HepG2 (cell line): ENCODE data around the gene MAGEC1. TPM values are rescaled to one million over a fixed set of nuclear protein-coding genes. Genes with fewer than 3 reads are reported as not detected.

ENCODE experiments used
- ATAC-seq: fragments of 200-7000 bp; cut with Tn5 transposase; 3 replicates; pipeline ENCODE4 v1.9.1; 2020; ENCODE audit warnings: mild to moderate bottlenecking, moderate library complexity
- BruUV-seq: library from RNA; stranded (reverse); fragments of 400-500 nt; replicated peaks from 2 replicates; lab custom pipeline; 2021; lab: Mats Ljungman, UMichigan
- CTCF ChIA-PET: fragments of 300-600 bp; formaldehyde crosslinking; extraction: SDS; loops from one replicate; lab custom pipeline; 2021; ENCODE audit warnings: low total read pairs, inconsistent platforms, low intra/inter-chr PET ratio; lab: Yijun Ruan, JAX
- POLR2A ChIA-PET: fragments of 350-600 bp; sonication (Branson Sonifier 250); formaldehyde crosslinking; loops from one replicate; lab custom pipeline; 2020; ENCODE audit warnings: antibody characterized with exemption, inconsistent platforms; lab: Yijun Ruan, JAX
- DNase-seq: peaks from one replicate; pipeline ENCODE4 v3.0.0-alpha.2; 2015; ENCODE audit warnings: low spot score
- FAIRE-seq: peaks from 3 replicates; lab custom pipeline; 2011; peaks lifted over from hg19 to GRCh38; lab: Jason Lieb, UNC
- H2AFZ ChIP-seq: one replicate; pipeline ENCODE4 v1.6.1; 2011; ENCODE audit warnings: low read length, inconsistent platforms
- H3K27ac ChIP-seq: fragments of 300-600 bp; 3 replicates; pipeline ENCODE4 v1.8.0; 2011; ENCODE audit warnings: mixed run types, mild to moderate bottlenecking, mixed read lengths, low read length, inconsistent platforms; ENCODE audit not compliant: insufficient read depth; ENCODE audit errors: extremely low read length
- H3K27me3 ChIP-seq, 2 experiments: fragments of 200-600 bp in 1 of 2; 2 replicates in 1 of 2; 3 replicates in 1 of 2; pipeline versions ENCODE4 v1.6.0 to v1.8.0; 2011; ENCODE audit warnings: low read length in 2 of 2, mild to moderate bottlenecking in 2 of 2, moderate library complexity in 2 of 2, inconsistent platforms in 1 of 2; ENCODE audit not compliant: insufficient read depth in 2 of 2, control insufficient read depth in 1 of 2
- H3K36me3 ChIP-seq, 2 experiments: fragments of 200-600 bp in 1 of 2; replicated peaks in 1 of 2; 2 replicates in 1 of 2; 3 replicates in 1 of 2; pipeline versions ENCODE4 v1.5.1 to v1.8.0; 2011; ENCODE audit warnings: low read length in 2 of 2, inconsistent platforms in 1 of 2; ENCODE audit not compliant: insufficient read depth in 2 of 2, control insufficient read depth in 1 of 2
- H3K4me1 ChIP-seq: 2 replicates; pipeline ENCODE4 v1.5.1; 2012; ENCODE audit warnings: low read length, inconsistent platforms; ENCODE audit not compliant: insufficient read depth
- H3K4me2 ChIP-seq: 2 replicates; pipeline ENCODE4 v1.6.0; 2011; ENCODE audit warnings: low read depth, low read length, inconsistent platforms
- H3K4me3 ChIP-seq, 3 experiments: fragments of 200-600 bp in 1 of 3; sonication (generic), shearing (Covaris generic) in 1 of 3; replicated peaks in 1 of 3; 2 replicates each; pipeline ENCODE4 v1.5.1; 2011 to 2016; ENCODE audit warnings: low read length in 3 of 3, inconsistent platforms in 2 of 3, low read depth in 2 of 3, mild to moderate bottlenecking in 2 of 3, control low read depth in 1 of 3, mixed read lengths in 1 of 3; ENCODE audit not compliant: insufficient read depth in 1 of 3
- H3K79me2 ChIP-seq: one replicate; pipeline ENCODE4 v1.6.1; 2011; ENCODE audit warnings: low read length, inconsistent platforms; ENCODE audit not compliant: insufficient read depth
- H3K9ac ChIP-seq: 2 replicates; pipeline ENCODE4 v1.6.0; 2011; ENCODE audit warnings: mild to moderate bottlenecking, low read depth, low read length, inconsistent platforms; ENCODE audit not compliant: insufficient read depth
- H3K9me3 ChIP-seq: 2 replicates; pipeline ENCODE4 v1.5.1; 2012; ENCODE audit warnings: mild to moderate bottlenecking, low read length
- H4K20me1 ChIP-seq: 2 replicates; pipeline ENCODE4 v1.6.0; 2011; ENCODE audit warnings: inconsistent platforms, mild to moderate bottlenecking, low read length, moderate library complexity; ENCODE audit not compliant: insufficient read depth
- EEA1 ChIP-seq: sonication (generic); formaldehyde crosslinking; IDR thresholded peaks from 2 replicates; pipeline ENCODE4 v1.5.1; 2020; ENCODE audit warnings: mild to moderate bottlenecking, missing genetic modification reagents, borderline replicate concordance
- FOXK1 ChIP-seq: sonication (generic); formaldehyde crosslinking; IDR thresholded peaks from 2 replicates; pipeline ENCODE4 v1.4.0; 2020; ENCODE audit warnings: low read depth, missing genetic modification reagents, borderline replicate concordance
- KLF6 ChIP-seq: IDR thresholded peaks from 2 replicates; pipeline ENCODE4 v1.8.0; 2016; ENCODE audit warnings: missing biosample characterization, missing genetic modification reagents
- MYC ChIP-seq: sonication (generic); formaldehyde crosslinking; IDR thresholded peaks from 2 replicates; pipeline ENCODE4 v1.9.0; 2021; ENCODE audit warnings: missing genetic modification reagents, borderline replicate concordance
- SKIL ChIP-seq: sonication (generic); formaldehyde crosslinking; IDR thresholded peaks from 2 replicates; pipeline ENCODE4 v1.8.0; 2022; ENCODE audit warnings: missing genetic modification reagents, mild to moderate bottlenecking, moderate library complexity, borderline replicate concordance
- ZBTB38 ChIP-seq: sonication (generic); formaldehyde crosslinking; IDR thresholded peaks from 2 replicates; pipeline ENCODE4 v1.5.1; 2020; ENCODE audit warnings: mild to moderate bottlenecking, missing genetic modification reagents
- ZFP91 ChIP-seq: sonication (generic); formaldehyde crosslinking; IDR thresholded peaks from 2 replicates; pipeline ENCODE4 v1.9.0; 2022; ENCODE audit warnings: missing genetic modification reagents, mild to moderate bottlenecking, borderline replicate concordance
- ZMAT3 ChIP-seq: sonication (generic); formaldehyde crosslinking; conservative IDR thresholded peaks from 2 replicates; pipeline ENCODE4 v1.7.0; 2021; ENCODE audit warnings: missing genetic modification reagents
- ZNF512 ChIP-seq: sonication (generic); formaldehyde crosslinking; IDR thresholded peaks from 2 replicates; pipeline ENCODE4 v1.4.0; 2020; ENCODE audit warnings: mild to moderate bottlenecking, missing genetic modification reagents
- ZSCAN30 ChIP-seq: sonication (generic); formaldehyde crosslinking; IDR thresholded peaks from 2 replicates; pipeline ENCODE4 v1.5.0; 2020; ENCODE audit warnings: mild to moderate bottlenecking, missing genetic modification reagents
- WGBS: methylation state at CpG from one replicate; pipeline ENCODE4 v1.1.6; 2017; ENCODE audit warnings: low lambda C conversion rate; 5-methylcytosine and 5-hydroxymethylcytosine counted together
- in situ Hi-C: cut with HindIII; loops from 2 replicates; pipeline ENCODE4 v1.10.0; 2017; ENCODE audit warnings: low pct_unique_long_range_greater_than_20kb; ENCODE audit not compliant: extremely low pct_ligation_motif_present
- intact Hi-C: fragments of 100-400 bp; cut with micrococcal nuclease; formaldehyde crosslinking; loops from one replicate; pipeline ENCODE4 v1.10.0; 2022; ENCODE audit not compliant: unreplicated experiment
- polyA plus RNA-seq, 8 experiments: library from polyadenylated mRNA; depleted of rRNA in 3 of 8; stranded (reverse) in 7 of 8; unstranded in 1 of 8; fragments of >200 nt; fragmentation: Illumina TruSeq in 4 of 8; extraction: Trizol in 4 of 8; gene quantifications; 2 replicates each; pipeline versions ENCODE4 v1.2.1 to v1.2.3, GENCODE V29; 2011 to 2016; ENCODE audit warnings: low read depth in 4 of 8, missing spikeins in 1 of 8, mixed read lengths in 1 of 8; ENCODE audit not compliant: insufficient read depth in 1 of 8
- total RNA-seq, 5 experiments: library from RNA; depleted of rRNA; stranded (reverse); fragments of >200 nt; fragmentation: Illumina TruSeq; extraction: Trizol; gene quantifications; 2 replicates each; pipeline ENCODE4 v1.2.3, GENCODE V29; 2016; ENCODE audit warnings: low read depth in 1 of 5

Gene MAGEC1
- total and polyA plus RNA-seq, 2 of the 13 experiments (the other 11 are each of a cell fraction or from before 2014, with no cell fraction given) = not detected

- no peak for TF ChIP-seq ZNF512 (CRISPR knock-in tag)
- no peak for TF ChIP-seq MYC (CRISPR knock-in tag)
- no peak for TF ChIP-seq SKIL
These were observed 30.5 kb downstream of the MAGEC1 start (continued) for GRCh38 chrX:141934059-141934641.

- TF ChIP-seq KLF6 (CRISPR knock-in tag) (no peak), ZBTB38 (no peak), EEA1 (no peak), ZMAT3 (CRISPR knock-in tag) (no peak), ZSCAN30 (no peak), ZFP91 (CRISPR knock-in tag) (no peak), FOXK1 (CRISPR knock-in tag) (no peak)
- no peak for FAIRE-seq
- Histone ChIP-seq H3K27ac (no peak overlapping the region), H3K4me3 (no peak overlapping the region), H3K27me3 (no peaks in the 10 kb centered on the region), H2AFZ (no peak overlapping the region), H4K20me1 (no peaks in the 10 kb centered on the region), H3K9me3 (peaks cover 27% of the 10 kb centered on the region), H3K4me2 (no peak overlapping the region), H3K4me1 (no peaks in the 10 kb centered on the region), H3K36me3 (no peaks in the 10 kb centered on the region), H3K79me2 (no peaks in the 10 kb centered on the region), H3K9ac (no peak overlapping the region)
- BruUV-seq = no TSS peak
- intact Hi-C loops (no loop called here), in situ Hi-C loops (no loop called here)
- DNase-seq = no peak
- 0% methylated on average over 2 of the region's 2 CpGs for WGBS
- ChIA-PET CTCF (no interaction called here), POLR2A (no interaction called here)
- no peak for ATAC-seq
These were observed 32.0 kb downstream of the MAGEC1 start for GRCh38 chrX:141935645-141936044.
